OCI-LY7 (cell line): ENCODE results near the gene TCF12. TPM values are rescaled to one million over a fixed set of nuclear protein-coding genes. Genes with fewer than 3 reads are reported as not detected.

Source experiments
- BruUV-seq: library from RNA; stranded (reverse); fragments of 400-500 nt; replicated peaks from 2 replicates; lab custom pipeline; 2021; lab: Mats Ljungman, UMichigan
- CTCF ChIA-PET: fragments of 300-600 bp; sonication (Branson Sonifier 250); formaldehyde crosslinking; loops from one replicate; lab custom pipeline; 2022; ENCODE audit warnings: antibody characterized with exemption; ENCODE audit not compliant: unreplicated experiment; lab: Charles Lee
- POLR2A ChIA-PET: fragments of 300-600 bp; sonication (Branson Sonifier 250); formaldehyde crosslinking; loops from one replicate; lab custom pipeline; 2022; ENCODE audit warnings: antibody characterized with exemption; lab: Charles Lee
- DNase-seq: peaks from one replicate; pipeline ENCODE4 v3.0.0-alpha.2; 2015; ENCODE audit warnings: low spot score
- H2AFZ ChIP-seq: fragments of 200-600 bp; sonication (generic), shearing (Covaris generic); 2 replicates; pipeline ENCODE4 v1.6.1; 2014; ENCODE audit warnings: mild to moderate bottlenecking, antibody characterized with exemption, low read length, moderate library complexity
- H3K27ac ChIP-seq: fragments of 200-600 bp; sonication (generic); 2 replicates; pipeline ENCODE4 v1.5.1; 2014; ENCODE audit warnings: mixed run types, low read depth, mild to moderate bottlenecking, moderate library complexity, low read length, inconsistent platforms; ENCODE audit not compliant: poor library complexity, severe bottlenecking
- H3K36me3 ChIP-seq: fragments of 200-600 bp; sonication (generic); 2 replicates; pipeline ENCODE4 v1.6.1; 2014; ENCODE audit warnings: mild to moderate bottlenecking, antibody characterized with exemption, low read length, moderate library complexity, mixed read lengths; ENCODE audit not compliant: insufficient read depth
- H3K4me1 ChIP-seq: fragments of 200-600 bp; sonication (generic); 2 replicates; pipeline ENCODE4 v1.5.1; 2014; ENCODE audit warnings: mild to moderate bottlenecking, low read length; ENCODE audit not compliant: insufficient read depth, poor library complexity, severe bottlenecking
- H3K4me2 ChIP-seq: fragments of 200-600 bp; sonication (generic); 2 replicates; pipeline ENCODE4 v1.6.1; 2014; ENCODE audit warnings: mild to moderate bottlenecking, low read length
- H3K4me3 ChIP-seq: fragments of 200-600 bp; sonication (generic); 2 replicates; pipeline ENCODE4 v1.5.1; 2014; ENCODE audit warnings: mild to moderate bottlenecking, low read depth, low read length; ENCODE audit not compliant: poor library complexity, severe bottlenecking
- H3K79me2 ChIP-seq: fragments of 200-600 bp; sonication (generic); 2 replicates; pipeline ENCODE4 v1.6.1; 2016; ENCODE audit warnings: low read depth, mild to moderate bottlenecking, low read length, moderate library complexity, mixed read lengths; ENCODE audit not compliant: insufficient read depth
- H3K9me2 ChIP-seq: fragments of 200-600 bp; sonication (generic); 2 replicates; pipeline ENCODE4 v1.6.1; 2016; ENCODE audit warnings: mild to moderate bottlenecking, low read length, mixed read lengths; ENCODE audit not compliant: insufficient read depth
- H3K9me3 ChIP-seq: fragments of 200-600 bp; sonication (generic); 2 replicates; pipeline ENCODE4 v1.6.1; 2014; ENCODE audit warnings: mild to moderate bottlenecking, mixed run types, low read length, mixed read lengths
- H4K20me1 ChIP-seq: fragments of 200-600 bp; sonication (generic); 2 replicates; pipeline ENCODE4 v1.6.1; 2014; ENCODE audit warnings: mild to moderate bottlenecking, antibody characterized with exemption, low read length, moderate library complexity, mixed read lengths; ENCODE audit not compliant: insufficient read depth
- EZH2phosphoT487 ChIP-seq: fragments of 200-600 bp; sonication (generic); IDR thresholded peaks from 2 replicates; pipeline ENCODE4 v1.6.1; 2018; ENCODE audit warnings: low read depth, borderline replicate concordance, mild to moderate bottlenecking, mixed run types, antibody characterized with exemption, low read length, moderate library complexity, mixed read lengths
- intact Hi-C: fragments of 100-400 bp; cut with micrococcal nuclease; formaldehyde crosslinking; loops from one replicate; pipeline ENCODE4 v1.10.0; 2022; ENCODE audit not compliant: unreplicated experiment
- total RNA-seq, 2 experiments: library from RNA; depleted of rRNA in 1 of 2; stranded (reverse); fragments of >200 nt in 1 of 2; shearing (Covaris generic) in 1 of 2; gene quantifications; 2 replicates each; pipeline ENCODE4 v1.2.3, GENCODE V29; 2014 to 2022
- TF ChIP-seq, protein P1 (sequence below): fragments of 200-600 bp; sonication (generic); conservative IDR thresholded peaks from 2 replicates; pipeline ENCODE4 v1.5.1; 2014; ENCODE audit warnings: mild to moderate bottlenecking, antibody characterized with exemption, low read length, moderate library complexity, mixed read lengths

The TCF12 gene
- total RNA-seq, 2 experiments from 2014 or later = 51.6 to 139 TPM

- no peak overlapping the region for H3K27ac ChIP-seq
- no peak overlapping the region for H3K4me2 ChIP-seq
- no peaks in the 10 kb centered on the region for H4K20me1 ChIP-seq
- H3K4me3 ChIP-seq = no peak overlapping the region
- no peaks in the 10 kb centered on the region for H3K9me3 ChIP-seq
- no peaks in the 10 kb centered on the region for H3K79me2 ChIP-seq
- intact Hi-C loops = no loop called here
- no TSS peak for BruUV-seq
- H3K36me3 ChIP-seq = peaks cover 3% of the 10 kb centered on the region; the same call in 1 of the 2 replicates
- no peaks in the 10 kb centered on the region for H3K9me2 ChIP-seq
- ChIA-PET CTCF (no interaction called here), POLR2A (interaction anchor here (0.6 kb wide), 1 partner anchor 11 kb away, joined by 3 read pairs; no protein-coding TSS in a partner anchor)
- H2AFZ ChIP-seq = no peak overlapping the region
- DNase-seq = no peak
- TF ChIP-seq EZH2phosphoT487 = no peak
- TF ChIP-seq, protein P1, sequence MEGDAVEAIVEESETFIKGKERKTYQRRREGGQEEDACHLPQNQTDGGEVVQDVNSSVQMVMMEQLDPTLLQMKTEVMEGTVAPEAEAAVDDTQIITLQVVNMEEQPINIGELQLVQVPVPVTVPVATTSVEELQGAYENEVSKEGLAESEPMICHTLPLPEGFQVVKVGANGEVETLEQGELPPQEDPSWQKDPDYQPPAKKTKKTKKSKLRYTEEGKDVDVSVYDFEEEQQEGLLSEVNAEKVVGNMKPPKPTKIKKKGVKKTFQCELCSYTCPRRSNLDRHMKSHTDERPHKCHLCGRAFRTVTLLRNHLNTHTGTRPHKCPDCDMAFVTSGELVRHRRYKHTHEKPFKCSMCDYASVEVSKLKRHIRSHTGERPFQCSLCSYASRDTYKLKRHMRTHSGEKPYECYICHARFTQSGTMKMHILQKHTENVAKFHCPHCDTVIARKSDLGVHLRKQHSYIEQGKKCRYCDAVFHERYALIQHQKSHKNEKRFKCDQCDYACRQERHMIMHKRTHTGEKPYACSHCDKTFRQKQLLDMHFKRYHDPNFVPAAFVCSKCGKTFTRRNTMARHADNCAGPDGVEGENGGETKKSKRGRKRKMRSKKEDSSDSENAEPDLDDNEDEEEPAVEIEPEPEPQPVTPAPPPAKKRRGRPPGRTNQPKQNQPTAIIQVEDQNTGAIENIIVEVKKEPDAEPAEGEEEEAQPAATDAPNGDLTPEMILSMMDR = no peak
- H3K4me1 ChIP-seq = no peaks in the 10 kb centered on the region
Measured at GRCh38 chr15:57130956-57131355, 212.5 kb downstream of the TCF12 start.

DNA sequence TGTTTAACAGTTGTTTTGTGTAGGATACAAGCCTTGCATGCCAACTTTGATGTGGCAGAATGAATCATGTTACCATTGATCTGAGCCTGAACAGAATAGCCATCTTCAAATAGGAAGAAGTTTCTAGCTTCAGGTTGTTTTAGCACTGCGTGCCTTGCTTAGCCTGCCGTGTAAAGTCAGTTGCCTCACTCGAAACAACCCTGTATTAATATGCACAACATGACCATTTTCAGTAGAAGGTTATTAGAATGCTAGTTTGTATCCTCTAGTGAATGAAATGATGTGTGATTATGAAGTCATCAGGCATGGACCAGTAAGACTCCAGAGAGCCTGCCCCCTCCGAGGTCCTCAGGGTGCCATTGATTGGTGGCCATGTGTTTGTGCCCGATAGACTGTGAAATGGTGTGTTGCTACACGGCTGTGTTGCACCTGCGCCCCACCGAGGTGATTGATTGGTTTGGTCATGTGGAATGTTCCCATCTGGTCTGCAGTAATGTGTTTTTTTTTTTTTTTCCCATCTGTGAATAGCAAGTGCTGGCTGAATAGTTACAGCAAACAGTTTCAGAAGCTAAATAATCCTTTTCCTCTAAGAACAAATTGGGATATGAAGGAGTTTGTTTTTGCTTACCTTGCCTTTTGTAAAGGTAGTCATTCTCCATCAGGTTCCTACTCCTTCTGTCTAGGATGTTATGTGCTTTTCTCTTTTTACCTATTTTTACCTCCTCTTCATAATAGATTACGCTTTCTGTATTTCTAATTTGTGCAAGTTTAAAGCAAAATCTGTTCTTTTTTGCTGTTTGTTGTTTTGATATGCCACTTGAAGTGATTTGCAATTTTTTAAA lies 214.9 kb downstream of the TCF12 start:
- TF ChIP-seq, protein P1 = no peak
- TF ChIP-seq EZH2phosphoT487 = no peak
- no TSS peak for BruUV-seq
- no peak for DNase-seq
- intact Hi-C loops = no loop called here
- no peak overlapping the region for H3K4me3 ChIP-seq
- POLR2A ChIA-PET = interaction anchor here (0.7 to 1.2 kb wide), 4 partner anchors 10 to 48 kb away, joined by 3 to 4 read pairs (median 3); no protein-coding TSS in a partner anchor
- no peak overlapping the region for H2AFZ ChIP-seq
- H3K9me3 ChIP-seq = no peaks in the 10 kb centered on the region
- H3K27ac ChIP-seq = no peak overlapping the region
- H3K4me2 ChIP-seq = no peak overlapping the region
- H3K36me3 ChIP-seq = no peaks in the 10 kb centered on the region
- no peaks in the 10 kb centered on the region for H3K9me2 ChIP-seq
- H3K4me1 ChIP-seq = no peaks in the 10 kb centered on the region
- no peaks in the 10 kb centered on the region for H4K20me1 ChIP-seq
- no peaks in the 10 kb centered on the region for H3K79me2 ChIP-seq
- CTCF ChIA-PET = no interaction called here
